Measurements from ENCODE around the gene TRAPPC5. TPM values are rescaled to one million over a fixed set of nuclear protein-coding genes. Genes with fewer than 3 reads are reported as not detected.

Gene TRAPPC5
- total RNA-seq (ENCODE audit: low replicate concordance) = 164 and 360 TPM in 2 replicates

DNA sequence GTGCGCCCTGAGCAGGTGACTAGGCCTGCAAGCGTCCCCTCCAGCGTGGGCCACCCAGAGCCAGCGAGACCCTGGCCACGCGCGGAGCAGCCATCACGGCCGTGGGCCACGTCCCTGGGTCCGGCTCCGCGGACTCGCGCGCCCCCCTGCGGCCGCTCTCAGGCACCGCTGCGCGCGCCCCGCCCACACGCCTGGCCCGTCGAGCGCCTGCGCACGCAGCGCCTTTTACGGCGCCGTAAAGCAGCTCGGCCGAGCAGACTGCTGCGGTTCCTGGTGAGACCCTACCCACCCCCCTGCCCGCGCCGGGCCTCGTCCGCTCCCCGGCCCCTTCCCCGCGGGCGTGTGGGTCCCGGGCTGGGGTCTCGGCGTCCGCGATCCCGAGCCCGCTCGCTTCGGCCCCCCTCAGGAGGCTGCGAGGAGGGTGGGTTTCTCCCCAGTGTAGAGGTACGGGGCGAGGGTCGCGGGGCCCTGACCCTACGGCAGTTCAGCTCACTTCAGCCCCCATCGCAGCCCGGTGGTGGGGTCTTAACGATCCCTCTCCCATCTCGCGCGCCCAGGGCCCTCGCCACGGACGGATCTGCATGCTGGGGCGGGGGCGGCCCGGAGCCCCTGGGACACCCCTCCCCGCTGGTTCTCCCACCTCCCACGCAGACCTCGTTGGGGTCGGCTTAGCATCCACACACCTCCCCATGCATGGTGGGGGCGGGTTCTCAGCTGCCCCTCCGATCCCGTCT lies at the start of gene TRAPPC5:
Gene TRAPPC5, plus strand, starts transcription at position 228 of the 734 bp plus-strand sequence. CDS start 1,421 bp downstream, outside the sequence.

DNA sequence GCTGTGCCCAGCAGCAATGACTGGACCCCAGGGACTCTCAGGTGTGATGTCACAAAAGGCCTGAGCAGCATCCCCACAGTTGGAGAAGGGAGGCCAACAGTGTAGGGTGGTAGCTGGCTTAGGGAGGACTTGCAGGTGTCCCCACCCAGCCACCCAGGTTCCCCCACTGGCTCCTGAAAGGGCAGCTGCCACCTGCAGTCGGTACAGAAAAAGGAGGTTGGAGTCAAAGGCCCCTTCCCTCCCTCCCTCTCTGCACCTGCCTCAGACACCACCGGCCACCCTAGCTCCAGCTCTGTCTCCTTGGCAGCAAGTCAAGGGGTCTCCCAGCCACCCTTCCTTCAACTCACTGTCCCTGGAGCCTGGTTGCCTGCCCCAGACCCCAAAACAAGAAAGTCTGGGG lies 46.9 kb upstream of the TRAPPC5 start, which contains the start of gene PCP2:
Gene PCP2, minus strand, starts transcription at position 22 of the 400 bp plus-strand sequence. CDS start 262 bp downstream, outside the sequence.

DNA sequence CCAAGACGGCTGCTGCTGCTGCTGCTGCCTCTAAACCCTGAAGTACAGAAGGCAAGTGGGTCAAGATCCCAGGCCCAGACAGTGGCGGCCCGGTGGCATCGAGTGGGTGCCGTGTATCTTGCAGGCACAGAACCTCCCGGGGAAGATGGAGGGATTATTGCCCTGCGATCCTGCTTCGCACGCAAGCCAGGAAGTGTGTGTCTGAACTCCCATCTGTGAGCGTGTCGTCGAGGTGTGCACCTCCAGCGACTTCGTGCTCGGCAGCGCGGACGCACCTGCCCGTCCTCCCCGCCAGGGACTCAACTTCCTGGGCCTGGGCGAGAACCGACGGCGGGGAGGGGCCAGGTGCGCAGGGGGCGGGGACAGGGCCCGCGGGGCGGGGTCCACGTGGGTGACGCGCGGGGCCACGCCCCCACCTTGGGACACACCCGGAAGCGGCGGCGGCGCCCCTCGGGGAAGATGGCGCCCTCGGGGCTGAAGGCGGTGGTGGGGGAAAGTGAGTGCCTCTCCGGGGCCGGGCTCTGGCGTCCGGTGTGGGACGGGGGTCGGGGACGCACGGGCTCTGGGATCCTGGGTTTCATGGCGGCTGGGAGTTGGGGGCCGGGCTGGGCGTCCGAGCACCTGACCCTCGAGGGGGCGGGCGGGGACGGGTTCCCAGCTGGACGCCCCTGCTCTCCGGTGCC lies 43.8 kb upstream of the TRAPPC5 start, which contains the start of gene STXBP2:
Gene STXBP2, plus strand, starts transcription at position 420 of the 683 bp plus-strand sequence. Its CDS starts 40 bp downstream, at position 460.

GRCh38 chr19:7668842-7669241 lies 11.8 kb upstream of the TRAPPC5 start, which contains the start of gene RETN:
RETN (plus strand) TSS chr19:7669049; CDS start chr19:7669327, 278 bp downstream.

GRCh38 chr19:7676854-7677253 lies 3.8 kb upstream of the TRAPPC5 start, which contains the start of gene MCEMP1:
MCEMP1 (plus strand) TSS chr19:7677090; CDS start chr19:7677121, 31 bp downstream.

DNA sequence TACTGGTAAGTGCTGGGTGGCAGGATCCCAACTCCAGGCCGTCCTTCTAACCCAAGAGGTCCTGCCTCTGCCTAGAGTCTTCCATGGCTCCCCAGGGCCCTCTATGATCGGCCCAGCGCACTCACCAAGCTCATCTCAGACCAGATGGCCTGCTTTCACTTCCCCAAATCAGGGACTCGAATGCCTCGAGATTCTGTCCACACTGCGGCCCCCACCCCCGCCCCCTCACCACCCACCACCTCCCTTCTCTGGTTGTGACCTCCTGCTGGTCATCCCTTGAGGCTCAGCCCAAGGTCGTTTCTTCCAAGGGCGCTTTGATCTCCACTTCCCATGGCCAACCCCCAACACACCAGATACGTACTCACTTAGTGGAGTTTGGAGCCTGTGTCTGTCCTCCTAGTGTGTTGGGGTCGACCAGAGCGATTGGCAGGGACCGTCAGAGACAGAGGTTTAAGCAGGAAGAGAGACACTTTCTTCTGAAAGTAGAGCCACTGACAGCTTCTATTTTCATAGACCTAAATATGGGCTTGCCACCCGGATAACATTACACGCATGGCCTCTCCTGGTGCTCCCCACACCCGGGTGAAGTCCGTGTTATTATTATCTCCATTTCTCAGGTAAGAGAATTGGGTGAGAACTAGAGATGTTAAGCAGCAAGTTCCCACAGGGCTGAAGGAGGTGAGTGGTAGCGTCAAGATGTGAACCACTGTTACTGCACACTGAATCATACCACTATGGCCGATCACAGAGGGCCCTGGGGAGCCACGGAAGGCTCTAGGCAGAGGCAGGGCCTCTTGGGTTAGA lies 21.2 kb downstream of the TRAPPC5 start, which contains the start of gene FCER2:
Gene FCER2, minus strand, starts transcription at position 478 of the 804 bp plus-strand sequence. CDS start 2,371 bp downstream, outside the sequence.

DNA sequence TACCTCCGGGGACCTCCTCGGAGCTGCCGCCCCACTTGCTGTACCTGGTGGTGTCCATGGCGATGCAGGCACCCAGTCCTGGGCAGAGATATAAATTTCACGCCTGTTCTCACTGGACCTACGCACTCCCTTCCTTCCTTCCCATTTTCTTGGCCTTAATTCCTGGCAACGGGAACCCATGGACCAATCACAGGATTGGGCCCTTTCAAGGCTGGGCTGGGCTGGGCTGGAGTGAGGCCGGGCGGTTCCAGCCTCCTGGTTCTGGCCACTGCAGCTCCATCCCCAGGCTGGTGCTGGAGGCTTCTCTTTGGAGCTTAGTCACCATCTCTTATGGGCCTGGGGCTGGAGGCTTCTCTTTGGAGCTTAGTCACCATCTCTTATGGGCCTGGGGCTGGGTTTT lies 51.4 kb downstream of the TRAPPC5 start, which contains the start of gene CLEC4G:
Gene CLEC4G, minus strand, starts transcription at position 66 of the 400 bp plus-strand sequence. Its CDS starts 8 bp downstream, at position 58.

Other genes with a start within 250 kb of the TRAPPC5 start
- gene PEX11G, start 191.8 kb upstream of the TRAPPC5 start, total RNA-seq (ENCODE audit: low replicate concordance) = 1.5 and 2.9 TPM in 2 replicates
- gene ZNF358, start 164.7 kb upstream of the TRAPPC5 start, total RNA-seq (ENCODE audit: low replicate concordance) = 3.9 and 10.6 TPM in 2 replicates
- gene MCOLN1, start 158.2 kb upstream of the TRAPPC5 start, total RNA-seq (ENCODE audit: low replicate concordance) = 4.5 and 15.9 TPM in 2 replicates
- 51.8 and 111 TPM in 2 replicates for gene PNPLA6, start 145.1 kb upstream of the TRAPPC5 start, total RNA-seq (ENCODE audit: low replicate concordance)
- under 0.01 TPM in 1 of 2 replicates, not detected in the other for gene CAMSAP3, start 85.0 kb upstream of the TRAPPC5 start, total RNA-seq (ENCODE audit: low replicate concordance)
- gene XAB2, start 51.3 kb upstream of the TRAPPC5 start, total RNA-seq (ENCODE audit: low replicate concordance) = 23.5 and 24.5 TPM in 2 replicates
- gene PET100, start 51.0 kb upstream of the TRAPPC5 start, total RNA-seq (ENCODE audit: low replicate concordance) = 35.3 and 48.3 TPM in 2 replicates
- not detected in 2 replicates for gene PCP2, start 47.1 kb upstream of the TRAPPC5 start, total RNA-seq (ENCODE audit: low replicate concordance)
- 17.8 and 37.1 TPM in 2 replicates for gene STXBP2, start 43.7 kb upstream of the TRAPPC5 start, total RNA-seq (ENCODE audit: low replicate concordance)
- not detected in 2 replicates for gene RETN, start 11.8 kb upstream of the TRAPPC5 start, total RNA-seq (ENCODE audit: low replicate concordance)
- gene MCEMP1, start 3.7 kb upstream of the TRAPPC5 start, total RNA-seq (ENCODE audit: low replicate concordance) = not detected in 2 replicates
- not detected in 2 replicates for gene FCER2, start 21.3 kb downstream of the TRAPPC5 start, total RNA-seq (ENCODE audit: low replicate concordance)
- not detected in 2 replicates for gene CLEC4G, start 51.3 kb downstream of the TRAPPC5 start, total RNA-seq (ENCODE audit: low replicate concordance)
- gene CD209, start 66.7 kb downstream of the TRAPPC5 start, total RNA-seq (ENCODE audit: low replicate concordance) = not detected in 2 replicates
- gene CLEC4M, start 82.4 kb downstream of the TRAPPC5 start, total RNA-seq (ENCODE audit: low replicate concordance) = not detected in 2 replicates
- 13.1 and 16.2 TPM in 2 replicates for gene EVI5L, start 149.4 kb downstream of the TRAPPC5 start, total RNA-seq (ENCODE audit: low replicate concordance)
- gene PRR36, start 193.6 kb downstream of the TRAPPC5 start, total RNA-seq (ENCODE audit: low replicate concordance) = not detected in 2 replicates
- 4.3 and 5.6 TPM in 2 replicates for gene LRRC8E, start 207.7 kb downstream of the TRAPPC5 start, total RNA-seq (ENCODE audit: low replicate concordance)
- gene MAP2K7, start 223.0 kb downstream of the TRAPPC5 start, total RNA-seq (ENCODE audit: low replicate concordance) = 8.1 and 9.4 TPM in 2 replicates
- gene TGFBR3L, start 234.0 kb downstream of the TRAPPC5 start, total RNA-seq (ENCODE audit: low replicate concordance) = 1.3 TPM in 1 of 2 replicates, not detected in the other
- gene SNAPC2, start 239.5 kb downstream of the TRAPPC5 start, total RNA-seq (ENCODE audit: low replicate concordance) = 7.3 and 13.7 TPM in 2 replicates
- gene CTXN1, start 245.3 kb downstream of the TRAPPC5 start, total RNA-seq (ENCODE audit: low replicate concordance) = 0.12 and 2.8 TPM in 2 replicates